Activated naive CD4-positive, alpha-beta T cell treated with anti-CD3 and anti-CD28 coated beads, Interleukin-2, amount 10 ng/mL, durations not matched to agents 7 days and 5 days (primary cell): Measurements from ENCODE around the gene OBI1.
"Not testable (repeated sequence)": the region's sequence is repeated elsewhere in the genome, so short reads cannot be mapped to it uniquely, and the experiment has no call there.

Experiments used
- CTCF ChIA-PET: fragments of 350-600 bp; sonication (Branson Sonifier 250); formaldehyde crosslinking; loops from one replicate; lab custom pipeline; 2021; ENCODE audit warnings: antibody characterized with exemption; lab: Charles Lee
- DNase-seq: peaks from one replicate; pipeline ENCODE4 v3.0.0-alpha.2; 2020
- H3K27ac Mint-ChIP-seq: one replicate; pipeline ENCODE4 v1.8.0; 2021; ENCODE audit warnings: mild to moderate bottlenecking, moderate library complexity, mixed read lengths
- H3K27me3 Mint-ChIP-seq: one replicate; pipeline ENCODE4 v1.8.0; 2021; ENCODE audit warnings: mild to moderate bottlenecking, mixed read lengths
- H3K36me3 Mint-ChIP-seq: one replicate; pipeline ENCODE4 v1.8.0; 2021; ENCODE audit warnings: mixed read lengths
- H3K4me1 Mint-ChIP-seq: one replicate; pipeline ENCODE4 v1.8.0; 2021; ENCODE audit warnings: mixed read lengths
- H3K4me3 Mint-ChIP-seq: one replicate; pipeline ENCODE4 v1.8.0; 2021; ENCODE audit warnings: mild to moderate bottlenecking, moderate library complexity, mixed read lengths
- H3K9me3 Mint-ChIP-seq: one replicate; pipeline ENCODE4 v1.8.0; 2021; ENCODE audit warnings: mixed read lengths

OBI1 gene

DNA sequence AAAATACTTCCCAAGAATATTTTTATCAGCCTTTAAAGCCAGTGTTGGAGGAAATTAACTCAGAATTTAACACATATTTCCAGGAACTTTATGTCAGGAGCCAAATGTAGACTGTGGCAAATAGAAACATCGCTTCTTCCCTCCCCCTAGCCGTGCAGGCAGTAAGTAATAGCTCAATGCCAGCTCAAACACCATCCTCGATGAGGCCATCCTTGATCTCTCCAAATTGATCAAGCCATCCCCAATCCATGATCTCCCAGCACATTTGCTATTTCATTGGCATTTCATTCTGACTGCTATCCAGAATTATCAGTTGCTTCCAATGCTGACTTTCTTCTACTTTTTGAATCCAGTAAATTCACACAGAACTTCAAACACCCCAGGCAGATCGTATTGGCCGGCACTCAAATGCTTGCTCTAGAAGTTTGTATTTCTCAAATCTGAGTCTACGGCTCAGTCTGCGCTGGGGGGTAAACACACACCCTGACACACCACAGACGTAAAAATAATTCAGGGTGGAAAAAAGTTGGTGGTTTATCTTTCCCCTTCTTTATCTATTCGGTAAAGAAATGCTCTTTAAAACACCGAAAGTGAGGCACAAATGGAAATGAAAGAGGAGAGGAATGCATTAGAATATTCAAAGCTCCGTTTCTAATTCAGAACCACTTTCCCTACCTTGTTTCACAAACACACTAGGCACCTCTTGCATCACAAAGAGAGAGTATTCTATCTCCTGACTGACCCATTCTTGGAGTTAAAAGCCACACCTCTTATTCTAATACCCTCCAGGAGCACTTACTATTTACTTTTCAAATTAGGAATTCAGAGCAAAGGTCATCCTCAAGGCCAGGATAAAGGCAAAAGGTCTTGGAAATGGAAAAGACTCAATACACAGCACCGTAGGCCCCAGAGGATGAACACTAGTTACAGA is 991 bp downstream of the OBI1 start:
- Mint-ChIP-seq H3K4me1 (peaks cover 51% of the 10 kb centered on the region), H3K9me3 (no peaks in the 10 kb centered on the region), H3K36me3 (peaks cover 12% of the 10 kb centered on the region), H3K27me3 (no peaks in the 10 kb centered on the region), H3K4me3 (peak overlapping the region; percentile 100), H3K27ac (peak overlapping the region; percentile 97)
- CTCF ChIA-PET, result no interaction called here
- DNase-seq, result no peak

- CTCF ChIA-PET, result no interaction called here
Observed at GRCh38 chr13:78655906-78656305, 3.0 kb downstream of the OBI1 start.

DNA sequence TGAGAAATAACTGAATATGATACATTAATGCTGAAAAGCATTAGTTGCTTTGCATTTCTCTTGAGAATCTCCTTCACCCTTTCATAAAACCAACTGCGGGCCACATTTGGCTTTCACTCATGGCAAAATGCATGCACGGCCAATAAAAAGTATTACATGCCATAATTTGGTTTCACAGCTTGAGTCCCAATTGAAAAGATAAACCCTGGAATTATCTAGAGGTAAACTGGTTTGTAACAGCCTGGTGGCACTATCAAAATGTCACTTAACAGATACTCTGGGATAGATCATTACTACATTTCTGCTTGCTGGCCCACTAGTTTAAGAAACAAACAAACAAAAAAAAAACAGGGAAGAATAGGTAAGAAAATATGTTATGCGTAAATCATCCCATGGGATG is 3.9 kb downstream of the OBI1 start:
- no peak overlapping the region for H3K4me3 Mint-ChIP-seq
- H3K27me3 Mint-ChIP-seq, result no peaks in the 10 kb centered on the region
- no peak overlapping the region for H3K27ac Mint-ChIP-seq
- peaks cover 12% of the 10 kb centered on the region for H3K36me3 Mint-ChIP-seq
- H3K4me1 Mint-ChIP-seq, result peaks cover 33% of the 10 kb centered on the region
- DNase-seq, result no peak
- CTCF ChIA-PET, result interaction anchor here (0.6 kb wide), 1 partner anchor 627 kb away, joined by 3 read pairs; no protein-coding TSS in a partner anchor
- H3K9me3 Mint-ChIP-seq, result no peaks in the 10 kb centered on the region

More at GRCh38 chr13:78655906-78656305, 3.0 kb downstream of the OBI1 start:
- DNase-seq, result no peak
- no peaks in the 10 kb centered on the region for H3K27me3 Mint-ChIP-seq
- H3K4me1 Mint-ChIP-seq, result peaks cover 39% of the 10 kb centered on the region
- H3K4me3 Mint-ChIP-seq, result no peak overlapping the region
- H3K9me3 Mint-ChIP-seq, result no peaks in the 10 kb centered on the region
- H3K27ac Mint-ChIP-seq, result no peak overlapping the region
- H3K36me3 Mint-ChIP-seq, result peaks cover 12% of the 10 kb centered on the region

GRCh38 chr13:78652651-78653050 is 6.3 kb downstream of the OBI1 start:
- Mint-ChIP-seq H3K27ac (no peak overlapping the region), H3K4me3 (no peak overlapping the region), H3K9me3 (no peaks in the 10 kb centered on the region), H3K27me3 (no peaks in the 10 kb centered on the region), H3K4me1 (peaks cover 16% of the 10 kb centered on the region), H3K36me3 (peaks cover 6% of the 10 kb centered on the region)
- DNase-seq, result no peak
- CTCF ChIA-PET, result no interaction called here

GRCh38 chr13:78650717-78651083 is 8.3 kb downstream of the OBI1 start:
- no peak overlapping the region for H3K27ac Mint-ChIP-seq
- no peak overlapping the region for H3K4me3 Mint-ChIP-seq
- no peak for DNase-seq
- H3K27me3 Mint-ChIP-seq, result no peaks in the 10 kb centered on the region
- peaks cover 6% of the 10 kb centered on the region for H3K4me1 Mint-ChIP-seq
- H3K9me3 Mint-ChIP-seq, result no peaks in the 10 kb centered on the region
- CTCF ChIA-PET, result no interaction called here
- H3K36me3 Mint-ChIP-seq, result peaks cover 3% of the 10 kb centered on the region

GRCh38 chr13:78649997-78650716 is 8.8 kb downstream of the OBI1 start:
- H3K4me1 Mint-ChIP-seq, result peaks cover 3% of the 10 kb centered on the region
- H3K36me3 Mint-ChIP-seq, result no peaks in the 10 kb centered on the region
- H3K9me3 Mint-ChIP-seq, result no peaks in the 10 kb centered on the region
- no peak overlapping the region for H3K27ac Mint-ChIP-seq
- H3K4me3 Mint-ChIP-seq, result no peak overlapping the region
- CTCF ChIA-PET, result no interaction called here
- no peaks in the 10 kb centered on the region for H3K27me3 Mint-ChIP-seq
- no peak for DNase-seq

- DNase-seq, H3K9me3 Mint-ChIP-seq, H3K4me1 Mint-ChIP-seq, H3K4me3 Mint-ChIP-seq, H3K27me3 Mint-ChIP-seq, H3K27ac Mint-ChIP-seq, CTCF ChIA-PET, H3K36me3 Mint-ChIP-seq: not testable (repeated sequence)
Observed at GRCh38 chr13:78647109-78647678, 11.8 kb downstream of the OBI1 start.

DNA sequence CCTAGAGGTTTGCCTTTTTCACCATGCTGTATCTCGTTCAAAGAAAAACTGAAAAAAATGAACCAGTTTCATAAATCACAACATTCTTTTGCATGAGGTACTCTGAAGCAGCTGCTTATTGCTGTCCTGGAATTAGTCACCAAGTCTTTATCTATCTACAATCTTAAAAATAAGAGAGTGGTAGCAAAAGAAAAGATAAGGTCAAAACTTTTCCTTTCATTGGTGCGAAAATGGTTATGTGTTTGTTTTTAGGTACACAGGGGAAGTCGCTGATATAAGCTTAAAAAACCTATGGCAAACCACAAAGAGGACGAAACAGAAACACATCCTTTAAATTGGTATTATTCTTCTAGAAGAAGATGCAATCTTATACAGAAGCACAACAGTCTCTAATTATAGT is 20.7 kb downstream of the OBI1 start:
- Mint-ChIP-seq H3K36me3 (peaks cover 49% of the 10 kb centered on the region), H3K9me3 (no peaks in the 10 kb centered on the region), H3K27ac (no peak overlapping the region), H3K4me1 (peaks cover 10% of the 10 kb centered on the region), H3K27me3 (no peaks in the 10 kb centered on the region), H3K4me3 (no peak overlapping the region)
- CTCF ChIA-PET, result no interaction called here
- no peak for DNase-seq

GRCh38 chr13:78636495-78636894 is 22.5 kb downstream of the OBI1 start:
- Mint-ChIP-seq H3K36me3 (peaks cover 59% of the 10 kb centered on the region), H3K27ac (peak overlapping the region; percentile 21), H3K27me3 (no peaks in the 10 kb centered on the region), H3K4me3 (no peak overlapping the region), H3K9me3 (no peaks in the 10 kb centered on the region), H3K4me1 (peaks cover 10% of the 10 kb centered on the region)
- no peak for DNase-seq
- CTCF ChIA-PET, result interaction anchor here (0.7 kb wide), 1 partner anchor 146 kb away, joined by 3 read pairs; no protein-coding TSS in a partner anchor

DNA sequence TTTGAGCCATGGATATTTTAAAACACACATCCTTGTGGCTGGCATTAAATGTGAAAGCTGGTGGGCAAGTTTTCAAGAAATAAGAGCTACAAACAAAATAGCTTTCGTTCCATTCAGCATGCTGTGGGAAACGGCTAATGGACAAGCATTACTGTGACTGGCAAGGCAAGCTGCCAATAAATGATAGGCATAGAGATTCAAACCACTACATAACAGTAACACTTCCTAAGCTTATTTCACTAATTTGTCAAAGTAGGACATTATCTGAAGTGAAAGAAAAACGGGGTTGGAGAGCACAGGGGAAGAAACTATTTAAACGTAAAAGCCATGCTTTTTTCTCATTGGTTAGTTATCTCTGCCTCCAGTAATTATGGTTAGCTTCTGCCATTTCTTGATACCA is 26.0 kb downstream of the OBI1 start:
- Mint-ChIP-seq H3K4me1 (peaks cover under 1% of the 10 kb centered on the region), H3K27ac (no peak overlapping the region), H3K27me3 (no peaks in the 10 kb centered on the region), H3K9me3 (no peaks in the 10 kb centered on the region), H3K4me3 (no peak overlapping the region), H3K36me3 (peaks cover 47% of the 10 kb centered on the region)
- no peak for DNase-seq
- CTCF ChIA-PET, result interaction anchor here (0.8 kb wide), 1 partner anchor 10 kb away, joined by 4 read pairs; no protein-coding TSS in a partner anchor

GRCh38 chr13:78631077-78631476 is 27.9 kb downstream of the OBI1 start:
- H3K36me3 Mint-ChIP-seq, result peaks cover 50% of the 10 kb centered on the region
- H3K4me1 Mint-ChIP-seq, result peaks cover 4% of the 10 kb centered on the region
- H3K9me3 Mint-ChIP-seq, result no peaks in the 10 kb centered on the region
- H3K4me3 Mint-ChIP-seq, result no peak overlapping the region
- H3K27me3 Mint-ChIP-seq, result no peaks in the 10 kb centered on the region
- CTCF ChIA-PET, result no interaction called here
- no peak for DNase-seq
- no peak overlapping the region for H3K27ac Mint-ChIP-seq

- Mint-ChIP-seq H3K27me3 (no peaks in the 10 kb centered on the region), H3K27ac (no peak overlapping the region), H3K36me3 (peaks cover 51% of the 10 kb centered on the region), H3K4me3 (no peak overlapping the region), H3K9me3 (no peaks in the 10 kb centered on the region), H3K4me1 (peaks cover 8% of the 10 kb centered on the region)
- DNase-seq, result no peak
- CTCF ChIA-PET, result no interaction called here
Observed at GRCh38 chr13:78630511-78630910, 28.4 kb downstream of the OBI1 start.

- Mint-ChIP-seq H3K36me3 (peaks cover 30% of the 10 kb centered on the region), H3K27me3 (no peaks in the 10 kb centered on the region), H3K4me3 (no peak overlapping the region), H3K4me1 (peaks cover 10% of the 10 kb centered on the region), H3K27ac (no peak overlapping the region), H3K9me3 (no peaks in the 10 kb centered on the region)
- CTCF ChIA-PET, result no interaction called here
- DNase-seq, result no peak
Observed at GRCh38 chr13:78625384-78625783, 33.6 kb downstream of the OBI1 start.

- CTCF ChIA-PET, result no interaction called here
- DNase-seq, result no peak
- no peaks in the 10 kb centered on the region for H3K9me3 Mint-ChIP-seq
- H3K4me3 Mint-ChIP-seq, result no peak overlapping the region
- no peak overlapping the region for H3K27ac Mint-ChIP-seq
- H3K4me1 Mint-ChIP-seq, result peaks cover 10% of the 10 kb centered on the region
- H3K36me3 Mint-ChIP-seq, result peaks cover 27% of the 10 kb centered on the region
- no peaks in the 10 kb centered on the region for H3K27me3 Mint-ChIP-seq
Observed at GRCh38 chr13:78623132-78623531, 35.8 kb downstream of the OBI1 start.
